Type B pancreatic cell (in vitro differentiated cells): ENCODE measurements around the gene LTB4R2. TPM values are rescaled to one million over a fixed set of nuclear protein-coding genes. Genes with fewer than 3 reads are reported as not detected.
"Not testable (repeated sequence)": the region's sequence is repeated elsewhere in the genome, so short reads cannot be mapped to it uniquely, and the experiment has no call there.

ENCODE experiments used
- DNase-seq: peaks from one replicate; pipeline ENCODE4 v3.0.0; 2021; ENCODE audit warnings: mixed read lengths; ENCODE audit not compliant: unreplicated experiment; ENCODE audit errors: extremely low spot score
- H3K27ac Mint-ChIP-seq: 2 replicates; pipeline ENCODE4 v1.8.0; 2021; ENCODE audit warnings: mild to moderate bottlenecking, mixed read lengths
- H3K27me3 Mint-ChIP-seq: 2 replicates; pipeline ENCODE4 v1.8.0; 2021; ENCODE audit warnings: mixed read lengths
- H3K36me3 Mint-ChIP-seq: 2 replicates; pipeline ENCODE4 v1.8.0; 2021; ENCODE audit warnings: mixed read lengths
- H3K4me1 Mint-ChIP-seq: one replicate; pipeline ENCODE4 v1.8.0; 2021; ENCODE audit warnings: mixed read lengths; ENCODE audit not compliant: unreplicated experiment
- H3K4me3 Mint-ChIP-seq: 2 replicates; pipeline ENCODE4 v1.8.0; 2021; ENCODE audit warnings: mild to moderate bottlenecking, mixed read lengths
- H3K9me3 Mint-ChIP-seq: 2 replicates; pipeline ENCODE4 v1.8.0; 2021; ENCODE audit warnings: mixed read lengths
- total RNA-seq: library from RNA; stranded (reverse); gene quantifications from 2 replicates; pipeline ENCODE4 v1.2.1, GENCODE V29; 2021; ENCODE audit warnings: low replicate concordance
- TF ChIP-seq, protein P1 (sequence below): fragments of 200-600 bp; sonication (generic); conservative IDR thresholded peaks from 2 replicates; pipeline ENCODE4 v1.5.0; 2021; ENCODE audit warnings: antibody characterized with exemption, mild to moderate bottlenecking

Gene LTB4R2
- total RNA-seq, 1 donor from 2014 or later = 9.4 TPM

DNA sequence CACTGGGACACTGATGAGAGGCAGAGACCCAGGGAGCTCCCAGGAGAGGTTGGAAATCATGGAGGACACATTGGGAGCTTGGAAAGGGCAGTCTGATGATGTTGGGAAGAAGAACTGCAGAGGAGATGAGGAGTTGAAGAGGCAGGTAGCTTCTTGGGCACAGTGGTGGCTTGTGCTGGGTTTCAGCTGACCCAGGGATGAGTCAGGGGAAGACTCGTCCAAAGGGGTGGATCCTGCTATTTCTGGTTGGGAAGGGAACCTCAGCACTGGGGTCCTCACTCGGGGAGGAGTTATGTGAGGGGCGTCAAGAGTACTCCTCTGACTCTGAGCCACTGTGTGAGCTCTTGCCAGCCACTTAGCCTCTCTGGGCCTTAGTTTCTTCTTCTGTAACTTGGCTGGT, 13.4 kb downstream of the LTB4R2 start:
- peaks cover 40% of the 10 kb centered on the region for H3K27me3 Mint-ChIP-seq
- no peaks in the 10 kb centered on the region for H3K36me3 Mint-ChIP-seq
- TF ChIP-seq, protein P1, sequence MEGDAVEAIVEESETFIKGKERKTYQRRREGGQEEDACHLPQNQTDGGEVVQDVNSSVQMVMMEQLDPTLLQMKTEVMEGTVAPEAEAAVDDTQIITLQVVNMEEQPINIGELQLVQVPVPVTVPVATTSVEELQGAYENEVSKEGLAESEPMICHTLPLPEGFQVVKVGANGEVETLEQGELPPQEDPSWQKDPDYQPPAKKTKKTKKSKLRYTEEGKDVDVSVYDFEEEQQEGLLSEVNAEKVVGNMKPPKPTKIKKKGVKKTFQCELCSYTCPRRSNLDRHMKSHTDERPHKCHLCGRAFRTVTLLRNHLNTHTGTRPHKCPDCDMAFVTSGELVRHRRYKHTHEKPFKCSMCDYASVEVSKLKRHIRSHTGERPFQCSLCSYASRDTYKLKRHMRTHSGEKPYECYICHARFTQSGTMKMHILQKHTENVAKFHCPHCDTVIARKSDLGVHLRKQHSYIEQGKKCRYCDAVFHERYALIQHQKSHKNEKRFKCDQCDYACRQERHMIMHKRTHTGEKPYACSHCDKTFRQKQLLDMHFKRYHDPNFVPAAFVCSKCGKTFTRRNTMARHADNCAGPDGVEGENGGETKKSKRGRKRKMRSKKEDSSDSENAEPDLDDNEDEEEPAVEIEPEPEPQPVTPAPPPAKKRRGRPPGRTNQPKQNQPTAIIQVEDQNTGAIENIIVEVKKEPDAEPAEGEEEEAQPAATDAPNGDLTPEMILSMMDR = no peak
- H3K9me3 Mint-ChIP-seq = no peaks in the 10 kb centered on the region
- H3K4me1 Mint-ChIP-seq = peaks cover 4% of the 10 kb centered on the region
- DNase-seq = no peak
- no peak overlapping the region for H3K4me3 Mint-ChIP-seq
- no peak overlapping the region for H3K27ac Mint-ChIP-seq

DNA sequence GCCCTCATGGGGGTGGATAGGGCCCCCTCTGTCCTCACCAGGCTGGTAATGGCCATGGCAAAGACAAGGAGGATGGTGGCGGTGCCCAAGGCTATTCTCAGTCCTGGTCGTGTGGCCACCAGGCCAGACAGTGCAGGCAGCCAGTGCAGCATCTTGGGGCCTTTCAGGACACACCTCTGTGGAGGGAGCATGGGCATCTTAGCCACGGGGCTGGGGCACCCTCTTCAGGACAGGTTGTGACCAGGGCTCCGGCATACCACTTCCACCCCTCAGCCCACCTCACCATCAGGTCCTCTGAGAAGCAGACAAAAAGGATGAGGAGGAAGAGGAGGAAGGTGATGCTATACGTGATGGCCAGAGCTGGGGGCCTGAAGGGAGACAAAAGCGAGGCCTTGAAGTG, 14.1 kb downstream of the LTB4R2 start:
- Mint-ChIP-seq H3K9me3 (no peaks in the 10 kb centered on the region), H3K4me3 (no peak overlapping the region), H3K27ac (no peak overlapping the region)

DNA sequence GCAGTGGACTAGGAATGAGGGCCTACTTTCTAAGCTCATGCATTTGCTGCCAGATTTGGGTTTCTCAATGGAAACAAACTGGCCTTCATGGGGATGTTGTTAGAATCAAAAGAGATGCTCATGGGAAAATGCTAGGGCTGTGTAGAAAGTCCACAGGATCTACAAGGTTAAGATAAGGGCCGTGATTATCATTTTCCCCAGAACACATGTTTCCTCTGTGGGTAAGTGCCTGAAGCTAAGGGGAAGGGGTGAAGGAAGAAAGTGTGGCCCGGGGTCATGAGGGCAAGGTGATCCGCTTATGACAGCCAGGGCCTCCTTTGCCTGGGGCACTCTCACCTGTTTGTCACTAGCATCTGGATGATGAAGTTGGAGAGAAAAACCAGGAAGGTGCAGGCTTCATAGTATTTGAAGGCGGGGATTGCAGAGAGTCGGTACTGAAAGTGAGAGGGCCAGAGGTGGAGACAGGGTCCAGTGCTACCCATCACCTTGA, 15.1 kb downstream of the LTB4R2 start:
- Mint-ChIP-seq H3K27ac (peak overlapping the region; percentile 53), H3K9me3 (no peaks in the 10 kb centered on the region), H3K4me1 (peaks cover 4% of the 10 kb centered on the region), H3K36me3 (no peaks in the 10 kb centered on the region), H3K4me3 (no peak overlapping the region), H3K27me3 (peaks cover 29% of the 10 kb centered on the region)
- TF ChIP-seq, protein P1 = no peak
- DNase-seq = no peak

More for the DNA sequence above, 14.1 kb downstream of the LTB4R2 start:
- no peaks in the 10 kb centered on the region for H3K36me3 Mint-ChIP-seq
- H3K4me1 Mint-ChIP-seq = peaks cover 4% of the 10 kb centered on the region
- TF ChIP-seq, protein P1 = no peak
- H3K27me3 Mint-ChIP-seq = peaks cover 38% of the 10 kb centered on the region
- no peak for DNase-seq

DNA sequence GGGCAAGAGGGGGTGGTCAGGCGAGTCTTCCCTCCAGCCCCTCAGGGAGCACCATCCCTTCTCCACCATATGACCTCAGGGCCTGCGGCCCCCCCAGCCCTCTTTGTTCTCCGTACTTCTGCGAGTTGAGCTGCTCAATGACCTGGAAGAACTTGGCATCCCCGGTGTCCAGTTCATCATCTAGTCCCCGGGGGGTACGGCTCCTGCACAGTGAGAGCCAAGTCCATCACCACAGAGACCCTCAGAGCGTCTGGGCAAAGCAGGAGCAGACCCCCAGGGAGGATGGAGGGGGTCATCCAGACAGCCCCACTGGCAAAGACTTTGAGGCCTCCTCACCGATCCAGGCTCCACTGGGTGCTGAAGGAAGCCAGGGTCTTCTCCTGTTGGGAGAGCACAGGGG, 16.0 kb downstream of the LTB4R2 start:
- DNase-seq = no peak
- Mint-ChIP-seq H3K27me3 (peaks cover 31% of the 10 kb centered on the region), H3K4me3 (no peak overlapping the region), H3K27ac (no peak overlapping the region), H3K36me3 (no peaks in the 10 kb centered on the region), H3K9me3 (no peaks in the 10 kb centered on the region), H3K4me1 (peaks cover 4% of the 10 kb centered on the region)
- TF ChIP-seq, protein P1 = no peak

DNA sequence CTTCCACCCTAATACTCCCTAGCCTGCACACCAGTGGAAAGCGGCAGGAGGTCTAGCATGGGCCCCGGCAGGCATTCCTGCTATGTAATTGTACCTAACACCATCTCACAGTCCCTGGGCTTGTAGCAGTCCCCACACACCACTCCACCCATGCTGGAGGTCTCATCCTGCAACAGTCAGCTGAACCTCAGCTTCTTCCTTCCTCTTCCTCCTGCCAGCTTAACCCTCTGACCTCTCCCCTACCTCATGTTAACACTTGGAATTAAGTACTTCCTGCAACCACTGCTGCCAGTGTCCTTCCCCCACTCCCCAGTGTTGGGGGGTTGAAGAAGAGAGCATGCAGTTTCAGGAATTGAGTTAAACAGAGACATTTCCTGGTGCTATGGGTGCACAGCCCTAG, 17.4 kb downstream of the LTB4R2 start:
- H3K27ac Mint-ChIP-seq = no peak overlapping the region
- no peaks in the 10 kb centered on the region for H3K9me3 Mint-ChIP-seq
- peaks cover 34% of the 10 kb centered on the region for H3K27me3 Mint-ChIP-seq
- peaks cover 8% of the 10 kb centered on the region for H3K4me1 Mint-ChIP-seq
- H3K36me3 Mint-ChIP-seq = no peaks in the 10 kb centered on the region
- H3K4me3 Mint-ChIP-seq = no peak overlapping the region
- TF ChIP-seq, protein P1 = no peak
- no peak for DNase-seq

DNA sequence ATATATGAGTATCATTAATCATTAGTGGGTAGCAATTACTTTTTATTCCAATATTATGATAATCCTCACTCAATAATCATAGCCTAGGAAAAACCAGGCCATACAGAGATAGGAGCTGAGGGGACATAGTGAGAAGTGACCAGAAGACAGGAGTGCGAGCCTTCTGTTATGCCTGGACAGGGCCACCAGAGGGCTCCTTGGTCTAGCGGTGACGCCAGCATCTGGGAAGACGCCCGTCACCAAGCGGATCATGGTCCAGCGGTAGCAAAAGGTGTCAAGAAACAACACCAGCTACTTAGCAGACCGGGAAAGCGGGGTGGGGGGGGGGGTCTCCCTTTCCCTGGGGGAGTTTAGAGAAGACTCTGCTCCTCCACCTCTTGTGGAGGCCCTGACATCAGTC, 18.0 kb downstream of the LTB4R2 start:
- DNase-seq, H3K36me3 Mint-ChIP-seq, H3K9me3 Mint-ChIP-seq, H3K4me3 Mint-ChIP-seq, H3K27ac Mint-ChIP-seq: not testable (repeated sequence)
- Mint-ChIP-seq H3K4me1 (peaks cover 13% of the 10 kb centered on the region), H3K27me3 (peaks cover 36% of the 10 kb centered on the region)
- TF ChIP-seq, protein P1 = peak; percentile 77
